K562 (cell line): ENCODE measurements around the gene SOX12. TPM values are rescaled to one million over a fixed set of nuclear protein-coding genes. Genes with fewer than 3 reads are reported as not detected.

Source experiments
- CEBPG ChIP-seq, 3 experiments: fragments of 200-800 bp in 1 of 3; sonication (Bioruptor generic) in 1 of 3; sonication (generic) in 1 of 3; formaldehyde crosslinking in 1 of 3; IDR thresholded peaks in 2 of 3; conservative IDR thresholded peaks in 1 of 3; 2 replicates each; pipeline versions ENCODE4 v1.6.1 to v1.8.0; 2016 to 2022; ENCODE audit warnings: missing compliant biosample characterization in 2 of 3, missing genetic modification characterization in 2 of 3, mild to moderate bottlenecking in 1 of 3, missing genetic modification reagents in 1 of 3
- E2F3 ChIP-seq: fragments of 250-450 bp; sonication (Bioruptor Pico); IDR thresholded peaks from 2 replicates; pipeline ENCODE4 v1.4.0; 2020; ENCODE audit warnings: mild to moderate bottlenecking
- FUS ChIP-seq: fragments of 200-400 bp; formaldehyde crosslinking; optimal IDR thresholded peaks from 2 replicates; pipeline ENCODE3; 2017; ENCODE audit warnings: low read depth, low read length
- HNRNPK ChIP-seq: fragments of 200-400 bp; formaldehyde crosslinking; IDR thresholded peaks from one replicate; pipeline ENCODE4 v1.6.1; 2018; ENCODE audit warnings: mild to moderate bottlenecking, low read depth, low read length; ENCODE audit not compliant: poor library complexity, severe bottlenecking
- JUNB ChIP-seq: fragments of 450-650 bp; formaldehyde crosslinking; conservative IDR thresholded peaks from 2 replicates; pipeline ENCODE4 v1.4.0; 2020; ENCODE audit warnings: mild to moderate bottlenecking
- LEF1 ChIP-seq: fragments of 450-650 bp; IDR thresholded peaks from 2 replicates; pipeline ENCODE4 v1.6.1; 2016; ENCODE audit warnings: mild to moderate bottlenecking
- NCOA1 ChIP-seq: fragments of 450-650 bp; IDR thresholded peaks from 2 replicates; pipeline ENCODE4 v1.6.1; 2016; ENCODE audit warnings: low read depth
- PHB2 ChIP-seq: fragments of 450-650 bp; IDR thresholded peaks from 2 replicates; pipeline ENCODE4 v1.6.1; 2017; ENCODE audit warnings: low read depth
- POLR2A ChIP-seq: fragments of 450-650 bp; conservative IDR thresholded peaks from 2 replicates; pipeline ENCODE4 v1.6.1; 2016
- PPARD ChIP-seq: fragments of 250-450 bp; sonication (Bioruptor Pico); IDR thresholded peaks from 2 replicates; pipeline ENCODE4 v1.8.0; 2022; ENCODE audit warnings: inconsistent platforms, mild to moderate bottlenecking, moderate library complexity
- RBM15 ChIP-seq: fragments of 200-400 bp; formaldehyde crosslinking; IDR thresholded peaks from 2 replicates; pipeline ENCODE4 v1.6.1; 2018; ENCODE audit warnings: mild to moderate bottlenecking, low read length, moderate library complexity; ENCODE audit not compliant: insufficient read depth
- RBM22 ChIP-seq: fragments of 200-400 bp; formaldehyde crosslinking; IDR thresholded peaks from 2 replicates; pipeline ENCODE4 v1.6.1; 2018; ENCODE audit warnings: low read length, low read depth; ENCODE audit not compliant: poor library complexity, severe bottlenecking
- SMARCB1 ChIP-seq: IDR thresholded peaks from 2 replicates; pipeline ENCODE4 v1.6.1; 2011; ENCODE audit warnings: improper control_type of control experiment, low read depth; ENCODE audit not compliant: insufficient read length
- THAP12 ChIP-seq: fragments of 250-450 bp; sonication (Bioruptor Pico); IDR thresholded peaks from 2 replicates; pipeline ENCODE4 v1.9.0; 2021; ENCODE audit warnings: mild to moderate bottlenecking, inconsistent platforms
- TRIM28 ChIP-seq: fragments of 450-650 bp; IDR thresholded peaks from 2 replicates; pipeline ENCODE4 v1.6.1; 2017
- ZNF12 ChIP-seq: sonication (generic); formaldehyde crosslinking; IDR thresholded peaks from 2 replicates; pipeline ENCODE4 v1.4.0; 2020; ENCODE audit warnings: mild to moderate bottlenecking, missing genetic modification reagents
- ZNF311 ChIP-seq: fragments of 250-450 bp; sonication (Bioruptor Pico); IDR thresholded peaks from 2 replicates; pipeline ENCODE4 v1.4.0; 2020; ENCODE audit warnings: mild to moderate bottlenecking, moderate library complexity
- ZNF316 ChIP-seq: fragments of 450-650 bp; IDR thresholded peaks from 2 replicates; pipeline ENCODE4 v1.6.1; 2016
- ZNF436 ChIP-seq: fragments of 250-450, 450-650 bp; sonication (Bioruptor Pico); formaldehyde crosslinking; IDR thresholded peaks from 2 replicates; pipeline ENCODE4 v1.7.0; 2020; ENCODE audit warnings: mild to moderate bottlenecking
- ZNF507 ChIP-seq: conservative IDR thresholded peaks from 2 replicates; pipeline ENCODE4 v1.6.1; 2017; ENCODE audit warnings: missing genetic modification characterization, missing compliant biosample characterization
- ZNF707 ChIP-seq: fragments of 250-450 bp; sonication (Bioruptor Pico); conservative IDR thresholded peaks from 2 replicates; pipeline ENCODE4 v1.8.0; 2022; ENCODE audit warnings: inconsistent platforms, mild to moderate bottlenecking, moderate library complexity
- polyA plus RNA-seq, 8 experiments: library from polyadenylated mRNA; depleted of rRNA in 4 of 8; stranded (reverse) in 5 of 8; unstranded in 3 of 8; fragments of >200 nt; fragmentation: Nextera tagmentation in 2 of 8; fragmentation: Illumina TruSeq in 1 of 8; extraction: Ambion mirVana in 2 of 8; extraction: Trizol in 1 of 8; gene quantifications; 2 replicates each; pipeline versions ENCODE4 v1.2.1 to v1.2.3, GENCODE V29; 2011 to 2014; ENCODE audit warnings: inconsistent platforms in 1 of 8, missing spikeins in 1 of 8
- total RNA-seq, 7 experiments: library from RNA; depleted of rRNA in 6 of 7; stranded (reverse); fragments of >200 nt in 6 of 7; fragmentation: Illumina TruSeq in 2 of 7; extraction: Trizol in 2 of 7; gene quantifications; 2 replicates each; pipeline versions ENCODE4 v1.2.1 to v1.2.3, GENCODE V29; 2011 to 2021; ENCODE audit warnings: low replicate concordance in 1 of 7
- TF ChIP-seq, protein P1 (sequence below): fragments of 450-650 bp; IDR thresholded peaks from 2 replicates; pipeline ENCODE4 v1.6.1; 2017; ENCODE audit warnings: mild to moderate bottlenecking, moderate library complexity
- TF ChIP-seq, protein P2 (sequence below): fragments of 450-650 bp; IDR thresholded peaks from 2 replicates; pipeline ENCODE4 v1.6.1; 2017; ENCODE audit warnings: antibody characterized with exemption

The SOX12 gene
- total and polyA plus RNA-seq, 9 of the 15 experiments (the other 6 are each of a cell fraction or from before 2014, with no cell fraction given), result 0.42 to 26.3 (median 2.6) TPM

DNA sequence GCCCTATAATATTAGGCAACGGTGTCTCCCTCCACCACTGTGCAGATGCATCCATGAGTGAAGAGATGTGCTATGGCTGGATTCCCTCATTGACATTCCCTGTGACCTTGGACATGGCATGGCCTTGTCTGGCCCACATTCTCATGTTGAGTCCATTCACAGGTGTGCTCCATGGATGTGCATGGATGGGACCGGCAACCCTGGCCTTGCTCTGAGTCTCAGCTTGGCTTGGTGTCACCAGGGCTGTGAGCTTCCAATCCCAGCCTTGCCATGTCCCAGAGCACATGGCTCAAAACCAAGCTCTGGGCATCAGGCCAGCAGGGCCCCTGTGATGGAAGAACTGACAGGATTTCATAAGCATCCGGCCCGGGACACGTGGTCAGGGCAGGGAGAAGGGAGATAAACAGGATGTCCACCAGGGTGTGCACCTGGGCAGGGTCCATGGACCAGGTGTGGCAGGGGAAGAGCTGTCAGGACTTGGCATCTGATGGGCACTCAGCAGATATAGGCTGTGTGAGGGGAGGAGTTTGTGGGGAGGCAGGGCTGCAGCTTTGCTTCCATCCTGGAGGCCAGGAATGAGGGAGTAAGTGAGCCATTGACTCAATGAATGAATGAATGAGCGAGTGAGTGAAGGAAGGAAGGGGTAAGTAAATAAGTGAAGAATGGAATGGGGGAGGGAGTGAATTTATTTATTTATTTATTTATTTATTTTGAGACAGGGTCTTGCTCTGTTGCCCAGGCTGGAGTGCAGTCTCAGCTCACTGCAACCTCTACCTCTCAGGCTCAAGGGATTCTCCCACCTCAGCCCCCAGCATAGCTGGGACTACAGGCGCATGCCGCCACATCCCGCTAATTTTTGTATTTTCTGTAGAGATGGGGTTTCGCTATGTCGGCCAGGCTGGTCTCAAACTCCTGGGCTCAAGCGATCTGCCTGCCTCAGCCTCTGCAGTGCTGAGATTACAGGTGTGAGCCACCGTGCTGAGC lies 37.2 kb downstream of the SOX12 start (continued):
- TF ChIP-seq NCOA1, result no peak
- TF ChIP-seq, protein P1, sequence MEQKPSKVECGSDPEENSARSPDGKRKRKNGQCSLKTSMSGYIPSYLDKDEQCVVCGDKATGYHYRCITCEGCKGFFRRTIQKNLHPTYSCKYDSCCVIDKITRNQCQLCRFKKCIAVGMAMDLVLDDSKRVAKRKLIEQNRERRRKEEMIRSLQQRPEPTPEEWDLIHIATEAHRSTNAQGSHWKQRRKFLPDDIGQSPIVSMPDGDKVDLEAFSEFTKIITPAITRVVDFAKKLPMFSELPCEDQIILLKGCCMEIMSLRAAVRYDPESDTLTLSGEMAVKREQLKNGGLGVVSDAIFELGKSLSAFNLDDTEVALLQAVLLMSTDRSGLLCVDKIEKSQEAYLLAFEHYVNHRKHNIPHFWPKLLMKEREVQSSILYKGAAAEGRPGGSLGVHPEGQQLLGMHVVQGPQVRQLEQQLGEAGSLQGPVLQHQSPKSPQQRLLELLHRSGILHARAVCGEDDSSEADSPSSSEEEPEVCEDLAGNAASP, result no peak
- TF ChIP-seq ZNF316, result no peak
- no peak for TF ChIP-seq PPARD (CRISPR knock-in tag)
- TF ChIP-seq LEF1, result no peak
- no peak for TF ChIP-seq PHB2
- no peak for TF ChIP-seq SMARCB1
- TF ChIP-seq E2F3, result peak; percentile 59; the same call in 1 of the 2 replicates
- no peak for TF ChIP-seq FUS
- TF ChIP-seq ZNF12 (CRISPR knock-in tag), result no peak
- TF ChIP-seq RBM22, result no peak
- TF ChIP-seq ZNF436 (CRISPR knock-in tag), result no peak
- TF ChIP-seq JUNB (CRISPR knock-in tag), result no peak
- TF ChIP-seq, protein P2, sequence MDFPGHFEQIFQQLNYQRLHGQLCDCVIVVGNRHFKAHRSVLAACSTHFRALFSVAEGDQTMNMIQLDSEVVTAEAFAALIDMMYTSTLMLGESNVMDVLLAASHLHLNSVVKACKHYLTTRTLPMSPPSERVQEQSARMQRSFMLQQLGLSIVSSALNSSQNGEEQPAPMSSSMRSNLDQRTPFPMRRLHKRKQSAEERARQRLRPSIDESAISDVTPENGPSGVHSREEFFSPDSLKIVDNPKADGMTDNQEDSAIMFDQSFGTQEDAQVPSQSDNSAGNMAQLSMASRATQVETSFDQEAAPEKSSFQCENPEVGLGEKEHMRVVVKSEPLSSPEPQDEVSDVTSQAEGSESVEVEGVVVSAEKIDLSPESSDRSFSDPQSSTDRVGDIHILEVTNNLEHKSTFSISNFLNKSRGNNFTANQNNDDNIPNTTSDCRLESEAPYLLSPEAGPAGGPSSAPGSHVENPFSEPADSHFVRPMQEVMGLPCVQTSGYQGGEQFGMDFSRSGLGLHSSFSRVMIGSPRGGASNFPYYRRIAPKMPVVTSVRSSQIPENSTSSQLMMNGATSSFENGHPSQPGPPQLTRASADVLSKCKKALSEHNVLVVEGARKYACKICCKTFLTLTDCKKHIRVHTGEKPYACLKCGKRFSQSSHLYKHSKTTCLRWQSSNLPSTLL, result no peak
- no peak for TF ChIP-seq POLR2A
- peak; percentile 99 for TF ChIP-seq CEBPG (CRISPR knock-in tag; IDR thresholded peaks at IDR 0.05)
- TF ChIP-seq CEBPG (tag; conservative IDR thresholded peaks at IDR 0.05 in 1 of 2, IDR thresholded peaks at IDR 0.05 in 1 of 2), result peak; percentile 78 to 92
- no peak for TF ChIP-seq THAP12 (CRISPR knock-in tag)
- peak; percentile 88 for TF ChIP-seq ZNF311 (CRISPR knock-in tag)
- no peak for TF ChIP-seq RBM15
- no peak for TF ChIP-seq ZNF707 (CRISPR knock-in tag)
- TF ChIP-seq ZNF507 (tag), result no peak
- TF ChIP-seq HNRNPK, result no peak
- no peak for TF ChIP-seq TRIM28
